ENCODE measurements around the gene ANKRD28. TPM values are rescaled to one million over a fixed set of nuclear protein-coding genes. Genes with fewer than 3 reads are reported as not detected.

The ANKRD28 gene
- total RNA-seq, 2 donors from 2014 or later, result 45.3 to 46.1 TPM

DNA sequence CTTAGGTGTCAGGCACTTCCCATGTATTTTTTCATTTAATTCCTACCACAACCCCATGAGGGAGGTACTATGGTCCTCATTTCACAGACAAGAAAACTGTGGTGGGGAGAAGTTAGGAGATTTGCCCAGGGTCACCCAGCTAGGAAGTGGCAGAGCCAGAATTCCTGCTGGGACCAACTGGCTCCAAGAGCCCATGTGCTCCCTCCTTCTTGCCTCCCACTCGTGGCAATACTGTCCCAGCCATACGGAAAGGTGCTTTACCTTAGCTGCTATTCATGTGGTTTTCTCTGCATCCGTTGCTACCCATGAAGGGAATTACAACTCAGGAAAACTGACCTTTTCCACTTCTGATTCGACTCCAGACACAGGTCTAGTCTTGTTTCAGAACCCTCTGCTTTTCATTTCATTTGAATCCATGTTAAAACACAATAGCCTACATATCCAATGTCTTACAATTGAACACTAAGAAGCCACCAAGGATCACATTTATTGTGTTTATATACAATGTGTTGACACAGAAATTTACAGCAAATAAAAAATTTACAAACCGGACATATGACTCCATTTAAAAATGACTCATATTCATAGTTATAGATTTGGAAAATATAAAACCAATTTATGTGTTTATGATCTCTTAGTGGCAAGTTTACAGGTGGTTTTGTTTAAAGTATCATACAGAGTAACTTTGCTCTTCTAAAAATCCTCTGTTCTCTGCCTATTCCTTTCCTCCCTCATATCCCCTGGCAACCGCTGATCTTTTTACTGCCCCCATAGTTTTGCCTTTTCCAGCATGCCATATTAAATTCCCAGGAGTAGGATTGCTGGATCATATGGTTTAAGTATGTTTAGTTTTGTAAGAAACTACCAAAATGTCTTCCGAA is 137.5 kb downstream of the ANKRD28 start:
- Mint-ChIP-seq H3K4me1 (ENCODE audit: low read depth) (peaks cover 14% of the 10 kb centered on the region), H3K27ac (no peak overlapping the region), H3K4me3 (no peak overlapping the region), H3K36me3 (ENCODE audit: insufficient read depth in 2 of 2) (peaks cover 11 to 38% of the 10 kb centered on the region in 2 donors), H3K27me3 (ENCODE audit: low read depth) (peaks cover 8% of the 10 kb centered on the region), H3K9me3 (peaks cover 18 to 24% of the 10 kb centered on the region in 2 donors)
- ATAC-seq (replicated peaks in 1 of 2) (no peak), DNase-seq (no peak)

DNA sequence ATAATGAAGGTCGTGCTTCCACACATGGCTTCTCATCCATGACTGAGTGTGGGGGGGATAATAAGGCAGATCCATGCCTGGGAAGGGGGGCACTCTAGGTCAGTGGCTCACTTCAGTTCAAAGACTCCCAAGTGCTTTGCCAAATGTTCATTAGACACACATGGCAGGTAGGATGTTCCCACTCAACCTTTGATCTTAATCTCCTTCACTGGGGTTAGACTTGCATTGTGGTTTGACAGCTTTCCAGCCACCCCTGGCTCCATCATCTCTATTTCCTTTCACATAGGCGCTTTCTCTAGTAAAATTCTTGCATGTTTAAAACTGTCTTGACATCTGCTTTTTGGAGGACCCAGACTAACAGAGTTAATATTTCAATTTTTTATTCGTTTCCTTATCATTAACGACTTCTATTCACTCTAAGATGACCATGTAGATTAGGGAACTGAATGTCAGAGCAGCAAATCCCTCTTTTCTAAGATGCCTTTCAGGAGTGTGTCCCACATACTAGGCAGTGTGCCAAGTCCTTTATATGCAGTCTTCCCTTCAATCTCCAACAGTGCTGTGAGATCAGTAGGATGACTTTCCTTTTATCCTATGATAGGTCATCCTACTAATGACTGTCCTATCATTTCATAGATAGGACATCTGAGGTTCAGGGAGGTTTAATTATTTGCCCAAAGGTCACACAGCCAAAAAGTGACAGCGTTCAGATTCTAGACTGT is 138.4 kb downstream of the ANKRD28 start:
- no peak for ATAC-seq (replicated peaks in 1 of 2)
- Mint-ChIP-seq H3K4me3 (no peak overlapping the region), H3K27me3 (ENCODE audit: low read depth) (peaks cover 8% of the 10 kb centered on the region), H3K9me3 (peaks cover 17 to 22% of the 10 kb centered on the region in 2 donors), H3K36me3 (ENCODE audit: insufficient read depth in 2 of 2) (peaks cover 11 to 33% of the 10 kb centered on the region in 2 donors), H3K27ac (no peak overlapping the region), H3K4me1 (ENCODE audit: low read depth) (peaks cover 14% of the 10 kb centered on the region)
- no peak for DNase-seq

DNA sequence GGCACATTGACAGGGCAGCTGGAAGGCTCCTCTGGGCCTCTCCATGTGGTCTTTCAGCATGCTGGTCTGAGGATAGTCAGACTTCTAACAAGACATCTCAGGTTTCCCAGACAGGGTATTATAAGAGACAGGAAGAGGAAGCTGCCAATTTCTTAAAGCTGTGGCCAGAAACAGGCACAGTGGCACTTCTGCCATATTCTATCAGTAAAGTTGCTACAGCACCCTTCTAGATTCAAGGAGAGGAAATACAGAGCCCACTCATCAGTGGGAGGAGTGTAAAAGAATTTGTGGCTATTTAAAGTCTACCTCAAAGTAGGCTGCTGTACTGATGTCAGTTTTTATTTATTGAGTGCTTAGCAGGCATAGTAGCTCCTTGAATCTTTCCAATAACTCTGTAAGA is 140.8 kb downstream of the ANKRD28 start:
- H3K27ac Mint-ChIP-seq, result no peak overlapping the region
- peaks cover 8% of the 10 kb centered on the region for H3K27me3 Mint-ChIP-seq (ENCODE audit: low read depth)
- peaks cover 14% of the 10 kb centered on the region for H3K4me1 Mint-ChIP-seq (ENCODE audit: low read depth)
- H3K4me3 Mint-ChIP-seq, result no peak overlapping the region
- H3K36me3 Mint-ChIP-seq (ENCODE audit: insufficient read depth in 2 of 2), result peaks cover 9 to 25% of the 10 kb centered on the region in 2 donors
- ATAC-seq (replicated peaks in 1 of 2), result no peak
- no peak for DNase-seq
- H3K9me3 Mint-ChIP-seq, result peaks cover 15% of the 10 kb centered on the region in 2 donors

DNA sequence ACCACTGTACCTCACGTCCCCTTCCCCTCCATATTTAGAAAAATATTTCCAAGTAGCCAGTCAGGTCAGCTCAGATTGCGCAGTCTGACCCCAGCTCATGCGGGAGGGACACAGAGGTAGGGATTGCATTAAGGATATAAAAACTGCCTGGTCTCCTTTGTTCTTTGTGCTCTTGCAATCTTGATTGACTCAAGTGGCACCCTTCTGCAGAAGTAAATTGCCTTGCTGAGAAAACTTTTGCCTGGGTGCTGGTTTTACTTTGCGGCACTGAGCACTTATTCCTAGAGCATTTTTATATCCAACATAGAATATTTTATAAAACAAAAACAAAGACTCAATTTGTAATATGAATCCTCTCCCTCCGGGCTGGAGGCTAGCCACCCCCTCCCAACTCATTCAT is 141.4 kb downstream of the ANKRD28 start:
- H3K9me3 Mint-ChIP-seq, result peaks cover 15% of the 10 kb centered on the region in 2 donors
- peaks cover 9 to 25% of the 10 kb centered on the region in 2 donors for H3K36me3 Mint-ChIP-seq (ENCODE audit: insufficient read depth in 2 of 2)

DNA sequence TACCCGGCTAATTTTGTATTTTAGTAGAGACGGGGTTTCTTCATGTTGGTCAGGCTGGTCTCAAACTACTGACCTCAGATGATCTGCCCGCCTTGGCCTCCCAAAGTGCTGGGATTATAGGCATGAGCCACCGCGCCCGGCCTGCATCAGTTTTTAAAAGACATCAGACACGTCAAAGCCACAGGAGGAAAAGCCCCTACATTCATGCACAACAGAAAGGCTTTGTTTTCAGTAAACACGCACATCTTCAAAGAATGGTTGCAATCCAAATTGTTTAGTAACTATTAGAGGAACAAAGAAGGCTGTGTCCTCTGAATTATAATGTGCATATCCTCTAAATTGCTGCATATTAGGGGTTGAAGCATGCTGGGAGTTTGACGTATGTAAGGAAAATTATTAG is 142.9 kb downstream of the ANKRD28 start:
- H3K36me3 Mint-ChIP-seq (ENCODE audit: insufficient read depth in 2 of 2), result peaks cover 10 to 22% of the 10 kb centered on the region in 2 donors
- H3K27ac Mint-ChIP-seq, result no peak overlapping the region
- DNase-seq (no peak), ATAC-seq (replicated peaks in 1 of 2) (no peak)
- peaks cover 14 to 15% of the 10 kb centered on the region in 2 donors for H3K9me3 Mint-ChIP-seq
- peaks cover 11% of the 10 kb centered on the region for H3K27me3 Mint-ChIP-seq (ENCODE audit: low read depth)
- H3K4me1 Mint-ChIP-seq (ENCODE audit: low read depth), result peaks cover 12% of the 10 kb centered on the region
- no peak overlapping the region for H3K4me3 Mint-ChIP-seq

More for the DNA sequence above, 141.4 kb downstream of the ANKRD28 start:
- Mint-ChIP-seq H3K4me1 (ENCODE audit: low read depth) (peaks cover 14% of the 10 kb centered on the region), H3K27me3 (ENCODE audit: low read depth) (peaks cover 2% of the 10 kb centered on the region), H3K4me3 (no peak overlapping the region), H3K27ac (no peak overlapping the region)
- ATAC-seq (replicated peaks in 1 of 2) (no peak), DNase-seq (no peak)

DNA sequence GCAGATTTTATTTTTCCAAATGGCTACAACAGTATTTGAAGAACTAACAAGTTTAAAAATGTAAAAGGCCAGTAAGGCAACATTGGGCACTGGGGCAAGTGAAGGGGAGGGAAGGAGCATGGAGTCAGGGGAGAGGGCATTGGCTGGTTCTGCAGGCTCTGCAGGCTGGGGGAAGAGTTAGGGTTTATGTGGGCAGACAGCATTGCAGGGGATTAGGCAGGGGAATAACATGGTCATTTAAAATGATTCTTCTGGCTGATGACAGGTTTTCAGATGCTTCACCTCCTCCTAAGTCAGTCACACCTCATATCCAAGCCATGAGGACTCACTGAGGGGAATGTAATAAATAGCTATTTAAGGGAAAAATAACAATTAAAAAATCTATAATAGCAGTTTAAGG is 143.7 kb downstream of the ANKRD28 start:
- peaks cover 15 to 26% of the 10 kb centered on the region in 2 donors for H3K36me3 Mint-ChIP-seq (ENCODE audit: insufficient read depth in 2 of 2)
- H3K27ac Mint-ChIP-seq, result no peak overlapping the region
- no peak overlapping the region for H3K4me3 Mint-ChIP-seq
- DNase-seq (no peak), ATAC-seq (replicated peaks in 1 of 2) (no peak)
- H3K4me1 Mint-ChIP-seq (ENCODE audit: low read depth), result peaks cover 12% of the 10 kb centered on the region
- H3K27me3 Mint-ChIP-seq (ENCODE audit: low read depth), result peaks cover 17% of the 10 kb centered on the region
- H3K9me3 Mint-ChIP-seq, result peaks cover 11 to 15% of the 10 kb centered on the region in 2 donors

DNA sequence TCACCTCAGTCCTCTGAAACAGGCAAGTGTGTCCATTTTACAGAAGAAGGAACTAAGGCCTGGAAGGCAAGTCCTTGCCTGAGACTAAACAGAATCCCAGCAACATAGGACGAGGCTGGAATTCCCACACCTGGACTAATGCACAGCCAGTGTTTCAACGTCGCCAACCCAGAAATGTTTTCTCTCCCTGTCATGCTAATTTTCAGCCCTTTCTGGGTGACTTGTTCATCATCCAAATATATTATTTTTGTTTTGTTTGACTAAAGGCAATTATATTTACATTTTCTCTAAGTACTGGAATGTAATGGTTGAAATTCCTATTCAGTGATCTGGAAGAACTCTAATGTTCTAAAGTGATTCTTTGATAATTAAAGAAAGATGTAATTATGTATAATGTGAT is 144.5 kb downstream of the ANKRD28 start:
- H3K36me3 Mint-ChIP-seq (ENCODE audit: insufficient read depth in 2 of 2), result peaks cover 11 to 20% of the 10 kb centered on the region in 2 donors
- H3K27ac Mint-ChIP-seq, result no peak overlapping the region
- ATAC-seq (replicated peaks in 1 of 2) (no peak), DNase-seq (no peak)
- H3K9me3 Mint-ChIP-seq, result peaks cover 7 to 13% of the 10 kb centered on the region in 2 donors
- peaks cover 17% of the 10 kb centered on the region for H3K27me3 Mint-ChIP-seq (ENCODE audit: low read depth)
- no peak overlapping the region for H3K4me3 Mint-ChIP-seq
- peaks cover 19% of the 10 kb centered on the region for H3K4me1 Mint-ChIP-seq (ENCODE audit: low read depth)

DNA sequence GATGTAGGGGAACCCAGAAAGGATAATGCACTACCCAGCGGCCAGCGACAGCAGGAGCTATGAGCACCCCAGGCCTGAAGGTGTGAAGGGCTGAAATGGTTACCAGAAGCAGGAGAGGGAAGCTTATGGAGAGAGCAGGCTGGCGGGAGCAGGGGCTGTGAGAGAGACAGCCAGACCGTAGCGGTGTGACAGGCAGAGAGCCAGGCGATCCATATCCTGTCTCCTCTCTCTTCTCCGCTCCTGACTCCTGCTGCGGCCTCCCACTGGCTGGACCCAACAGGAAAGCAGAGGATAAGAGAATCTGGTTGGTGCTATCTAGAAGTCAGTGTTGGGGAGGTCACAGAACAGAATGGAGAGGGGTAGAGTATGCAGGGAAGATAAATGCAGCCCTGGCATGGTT is 146.4 kb downstream of the ANKRD28 start:
- Mint-ChIP-seq H3K27ac (no peak overlapping the region), H3K9me3 (peaks cover 6 to 9% of the 10 kb centered on the region in 2 donors), H3K4me1 (ENCODE audit: low read depth) (peaks cover 39% of the 10 kb centered on the region), H3K4me3 (no peak overlapping the region), H3K36me3 (ENCODE audit: insufficient read depth in 2 of 2) (peaks cover 11 to 12% of the 10 kb centered on the region in 2 donors), H3K27me3 (ENCODE audit: low read depth) (peaks cover 17% of the 10 kb centered on the region)
- ATAC-seq (replicated peaks in 1 of 2), result no peak
- DNase-seq, result no peak

DNA sequence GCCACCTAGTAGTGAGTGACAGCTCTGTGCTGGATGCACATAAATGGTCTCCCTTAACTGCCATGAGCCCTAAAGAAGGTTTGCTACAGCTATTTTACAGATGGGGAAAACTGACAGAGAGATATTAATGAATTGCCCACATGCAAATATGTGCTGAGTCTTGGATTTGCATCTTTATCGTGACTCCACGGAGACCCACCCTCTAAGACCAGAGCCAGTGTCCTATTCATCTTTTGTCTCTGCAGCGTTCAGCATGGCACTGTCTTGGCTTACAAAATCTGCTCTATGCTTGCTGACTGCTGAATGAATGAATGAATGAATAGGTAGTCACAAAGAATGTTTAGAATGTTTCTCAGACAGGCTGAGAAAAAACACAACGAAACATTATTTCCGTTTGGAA is 147.9 kb downstream of the ANKRD28 start:
- peaks cover 4 to 6% of the 10 kb centered on the region in 2 donors for H3K36me3 Mint-ChIP-seq (ENCODE audit: insufficient read depth in 2 of 2)
- no peak for ATAC-seq (replicated peaks in 1 of 2)
- H3K4me3 Mint-ChIP-seq, result no peak overlapping the region
- H3K27me3 Mint-ChIP-seq (ENCODE audit: low read depth), result peaks cover 17% of the 10 kb centered on the region
- H3K9me3 Mint-ChIP-seq, result peaks cover 2% of the 10 kb centered on the region in 2 donors
- H3K27ac Mint-ChIP-seq, result no peak overlapping the region
- DNase-seq, result no peak
- peaks cover 52% of the 10 kb centered on the region for H3K4me1 Mint-ChIP-seq (ENCODE audit: low read depth)

DNA sequence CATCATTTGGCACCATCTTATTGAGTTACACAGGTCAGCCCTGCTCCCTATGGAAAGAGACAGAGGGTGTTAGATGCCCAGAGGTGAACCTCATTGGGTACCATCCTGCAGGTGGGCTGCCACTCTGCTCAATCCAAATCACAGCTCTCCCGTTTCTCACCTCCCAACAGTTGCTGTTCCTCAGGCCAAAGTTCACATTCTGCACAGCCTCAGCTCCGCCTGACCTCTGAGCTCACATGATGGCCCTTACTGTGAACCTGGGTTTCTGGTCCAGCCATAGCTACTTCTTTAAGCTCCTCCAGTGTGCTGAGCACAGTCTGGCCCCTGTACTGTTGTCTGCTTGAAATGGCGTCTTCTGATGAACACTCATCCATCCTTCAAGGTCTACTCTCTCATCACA is 148.4 kb downstream of the ANKRD28 start:
- Mint-ChIP-seq H3K27me3 (ENCODE audit: low read depth) (peaks cover 17% of the 10 kb centered on the region), H3K36me3 (ENCODE audit: insufficient read depth in 2 of 2) (peaks cover 4 to 6% of the 10 kb centered on the region in 2 donors), H3K4me3 (no peak overlapping the region), H3K9me3 (peaks cover 2% of the 10 kb centered on the region in 2 donors), H3K27ac (no peak overlapping the region), H3K4me1 (ENCODE audit: low read depth) (peaks cover 52% of the 10 kb centered on the region)
- DNase-seq (no peak), ATAC-seq (replicated peaks in 1 of 2) (no peak)

DNA sequence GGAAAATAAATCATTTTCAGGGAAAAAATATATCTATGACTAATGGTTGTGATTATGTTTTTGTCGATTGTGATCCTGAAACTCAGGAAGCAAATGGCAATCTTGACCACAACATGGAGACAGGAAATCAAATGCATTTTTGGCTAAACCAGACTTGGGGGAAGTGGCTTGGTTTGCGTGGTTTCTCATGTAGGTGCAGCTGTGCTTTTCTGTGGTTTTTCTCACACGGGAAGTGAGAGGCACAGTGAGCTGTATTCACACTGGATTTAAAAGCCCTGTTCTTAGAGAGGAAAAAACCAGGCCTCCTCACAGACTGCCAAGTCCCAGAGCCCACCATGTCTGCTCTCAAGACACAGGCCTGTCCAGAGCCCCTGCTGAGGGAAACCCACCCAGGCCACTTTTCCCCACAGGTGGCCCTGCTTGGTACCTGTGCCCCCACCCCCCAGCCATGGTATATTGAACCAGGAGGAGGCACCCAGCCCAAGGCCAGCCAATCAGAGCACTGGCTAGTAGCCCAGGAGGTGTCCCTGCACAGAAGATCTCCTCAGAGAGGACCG is 150.1 kb downstream of the ANKRD28 start:
- H3K36me3 Mint-ChIP-seq (ENCODE audit: insufficient read depth in 2 of 2), result peaks cover 4 to 6% of the 10 kb centered on the region in 2 donors
- DNase-seq, result peak; percentile 61 to 64
- peaks cover 52% of the 10 kb centered on the region for H3K4me1 Mint-ChIP-seq (ENCODE audit: low read depth)
- ATAC-seq (replicated peaks in 1 of 2), result peak; percentile 92 to 93
- peaks cover 17% of the 10 kb centered on the region for H3K27me3 Mint-ChIP-seq (ENCODE audit: low read depth)
- peak overlapping the region; percentile 69 to 87 for H3K4me3 Mint-ChIP-seq
- H3K27ac Mint-ChIP-seq, result peak overlapping the region; percentile 93
- peaks cover 2% of the 10 kb centered on the region in 2 donors for H3K9me3 Mint-ChIP-seq

DNA sequence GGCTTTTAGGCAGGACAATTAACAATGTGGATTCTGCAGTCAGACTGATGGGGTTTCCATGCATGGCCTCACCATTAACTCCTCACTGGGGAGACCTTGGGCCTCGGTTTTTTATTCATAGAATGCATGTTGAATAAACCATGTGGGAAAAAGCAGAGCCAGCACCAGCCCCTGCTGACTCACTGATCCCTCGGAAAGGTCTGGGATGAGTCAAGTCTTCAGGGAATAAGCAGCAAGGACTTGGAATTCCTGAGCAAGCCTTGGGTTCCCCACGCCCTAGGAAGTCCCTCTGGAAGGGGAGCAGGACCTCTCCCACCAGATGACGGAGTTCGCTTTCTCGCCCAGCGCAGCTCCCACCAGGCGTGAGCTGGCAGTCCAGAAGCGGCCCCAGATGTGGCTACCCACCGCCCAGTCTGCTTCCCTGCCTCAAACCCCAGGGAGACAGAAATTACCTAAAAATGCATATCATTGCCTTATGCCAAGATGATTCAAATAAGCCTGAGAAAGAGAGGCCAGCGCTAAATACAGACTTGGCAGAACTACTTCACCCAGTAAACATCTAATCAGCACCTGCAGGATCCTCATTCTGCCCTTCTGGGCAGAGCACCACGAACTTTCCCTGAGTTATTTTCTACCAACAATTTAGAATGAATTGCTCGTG is 150.8 kb downstream of the ANKRD28 start:
- H3K27me3 Mint-ChIP-seq (ENCODE audit: low read depth), result peaks cover 17% of the 10 kb centered on the region
- peaks cover 4 to 6% of the 10 kb centered on the region in 2 donors for H3K36me3 Mint-ChIP-seq (ENCODE audit: insufficient read depth in 2 of 2)
- H3K9me3 Mint-ChIP-seq, result peaks cover 2% of the 10 kb centered on the region in 2 donors
- H3K4me1 Mint-ChIP-seq (ENCODE audit: low read depth), result peaks cover 53% of the 10 kb centered on the region
- H3K27ac Mint-ChIP-seq, result peak overlapping the region; percentile 93
- ATAC-seq (replicated peaks in 1 of 2) (peak; percentile 52 to 58), DNase-seq (no peak)
- H3K4me3 Mint-ChIP-seq, result peak overlapping the region; percentile 69 to 87
